CMK (cell line): ENCODE results near the gene IGSF21.

Experiments used
- DNase-seq: peaks from one replicate; pipeline ENCODE4 v3.0.0-alpha.2; 2010; ENCODE audit warnings: low read depth

The IGSF21 gene

DNA sequence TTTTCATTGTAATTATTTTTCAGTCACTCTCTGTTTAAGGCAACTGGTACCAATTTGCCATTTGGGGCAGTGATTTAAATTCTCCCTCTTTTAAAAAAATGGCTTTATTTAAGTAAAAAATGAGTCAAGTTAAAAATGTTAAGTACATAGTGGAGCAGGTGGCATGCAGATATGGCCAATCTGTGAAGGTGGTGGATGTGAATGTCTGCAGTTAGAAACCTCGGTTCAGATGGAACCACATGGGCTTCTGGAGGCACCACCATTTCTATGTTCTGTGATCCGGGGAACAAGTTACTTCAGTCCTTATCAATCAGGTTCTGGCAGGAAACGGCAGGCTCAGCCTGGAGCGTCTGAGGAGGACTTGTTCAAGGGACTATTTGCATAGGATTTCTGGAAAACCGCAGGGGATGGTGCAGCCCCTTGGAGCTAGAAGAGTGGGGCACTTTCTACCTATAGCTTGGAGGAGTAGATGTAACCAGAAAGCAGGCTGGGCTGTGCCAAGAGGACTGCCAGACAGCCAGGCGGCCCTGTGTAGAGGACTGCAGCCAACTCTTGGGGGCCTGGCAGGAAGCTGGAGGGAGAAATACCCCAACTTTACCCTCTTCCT, 12.3 kb downstream of the IGSF21 start:
- no peak for DNase-seq

DNA sequence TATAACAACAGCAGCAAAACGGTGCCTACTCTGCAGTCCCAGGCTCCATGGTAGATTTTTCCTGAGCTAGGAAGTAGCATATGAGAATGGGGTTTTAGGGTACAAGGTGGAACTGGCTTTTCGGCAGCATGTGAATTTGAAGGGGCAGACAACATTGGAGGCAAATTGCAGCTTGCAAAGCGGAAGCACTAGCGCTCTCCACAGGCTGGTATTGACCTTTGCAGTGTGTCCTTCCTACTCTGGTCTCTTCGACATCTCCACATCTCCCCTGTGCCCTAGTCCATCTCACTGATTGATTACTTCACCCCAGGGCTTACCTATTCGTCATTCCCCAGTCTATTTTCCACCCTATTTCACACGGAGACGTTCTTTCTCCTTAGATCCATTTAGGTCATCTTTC, 13.0 kb downstream of the IGSF21 start:
- DNase-seq = no peak

DNA sequence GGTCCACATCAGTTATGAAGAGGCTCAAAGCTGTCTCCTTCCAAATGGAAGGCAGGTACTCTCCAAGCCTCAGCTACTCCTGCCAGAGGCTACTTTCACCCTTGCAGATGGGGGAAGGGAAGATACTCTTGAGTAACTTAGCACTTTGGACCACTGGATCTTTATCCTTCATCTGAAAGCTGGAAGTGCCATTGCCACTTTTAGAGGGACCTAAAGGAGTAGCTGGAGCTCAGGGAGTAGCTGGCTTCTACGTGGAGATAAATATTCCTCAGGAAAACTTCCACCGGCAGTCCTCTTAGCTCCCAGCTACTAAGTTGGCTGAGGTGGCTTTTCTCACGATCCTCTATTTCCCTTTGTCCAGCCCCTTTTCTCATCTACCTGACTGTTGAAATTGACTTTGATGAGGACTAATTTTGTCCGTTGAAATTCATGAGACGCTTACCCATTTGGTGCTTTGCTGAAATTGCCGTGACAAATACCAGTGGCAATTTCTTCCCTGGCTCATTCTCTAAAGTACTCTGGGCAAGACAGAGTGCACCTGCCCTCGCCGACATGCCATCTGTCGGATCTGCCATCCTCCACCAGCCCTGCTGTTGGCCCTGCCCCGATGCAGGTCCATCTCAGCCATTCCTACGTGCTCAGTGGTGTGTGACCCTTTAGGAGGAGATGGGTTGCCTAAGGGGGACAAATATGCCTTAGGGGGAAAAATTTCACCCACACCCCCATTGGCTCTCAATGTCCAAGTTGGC, 13.6 kb downstream of the IGSF21 start:
- no peak for DNase-seq

DNA sequence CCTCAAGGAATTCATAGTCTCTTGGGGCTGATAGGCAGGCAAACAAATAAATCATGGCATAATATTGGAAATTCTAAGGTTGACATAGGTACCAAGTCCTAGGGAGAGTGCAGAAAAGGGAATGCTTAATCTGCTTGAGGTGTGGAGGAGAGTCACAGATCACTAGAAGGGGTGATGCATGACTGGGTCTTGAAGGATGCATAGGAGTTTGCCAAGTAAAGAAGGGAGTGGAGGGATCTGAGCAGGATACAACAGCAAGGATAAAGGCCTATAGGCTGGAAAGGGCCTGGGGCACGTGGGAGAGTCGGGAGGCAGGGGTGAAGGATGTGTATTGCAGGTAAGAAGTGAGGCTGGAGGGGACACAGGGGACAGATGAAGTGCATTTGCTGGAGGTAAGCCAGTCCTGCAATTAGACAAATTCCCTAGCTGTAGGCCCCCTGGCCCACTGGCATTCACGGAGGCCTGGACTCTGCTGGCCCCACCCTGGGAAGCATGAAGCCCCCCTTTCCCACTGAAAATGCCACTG, 15.9 kb downstream of the IGSF21 start:
- no peak for DNase-seq

DNA sequence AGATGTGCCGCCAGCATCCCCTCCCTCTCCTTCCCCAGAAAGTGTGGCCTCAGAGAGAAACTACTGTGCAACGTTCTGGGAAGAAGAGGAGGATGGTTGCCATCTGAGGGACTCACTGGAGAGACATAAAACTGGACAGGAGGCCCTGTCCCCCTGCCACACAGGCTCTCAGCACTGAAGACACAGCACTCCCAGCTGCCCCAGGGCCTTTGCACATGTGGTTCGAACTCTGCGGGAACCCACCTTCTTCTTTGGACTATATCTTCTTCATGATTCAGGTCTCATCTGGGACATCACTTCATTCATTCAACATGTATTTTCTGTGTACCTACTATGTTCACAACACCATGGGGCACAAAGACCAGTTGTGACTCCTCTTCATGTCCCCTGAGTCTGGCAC, 17.4 kb downstream of the IGSF21 start:
- DNase-seq = no peak

DNA sequence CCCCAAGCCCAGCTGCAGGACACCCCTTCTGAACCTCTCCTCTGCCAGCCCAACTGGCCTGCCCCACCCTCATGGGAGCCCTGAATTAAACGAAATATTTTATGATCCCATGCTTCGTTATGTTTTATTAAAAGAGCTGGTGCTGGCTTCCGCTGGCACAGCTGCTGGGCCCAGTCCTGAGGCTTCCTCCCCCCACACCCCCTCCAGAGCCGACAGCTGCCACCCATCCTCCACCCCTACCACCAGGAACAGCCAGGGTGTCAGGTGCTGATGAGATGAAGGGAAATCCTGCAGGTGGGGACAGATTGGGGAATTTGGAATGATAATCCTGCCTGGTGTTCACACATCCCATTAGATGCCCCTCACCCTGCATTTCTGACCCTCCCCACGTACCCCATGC, 19.0 kb downstream of the IGSF21 start:
- DNase-seq = no peak

DNA sequence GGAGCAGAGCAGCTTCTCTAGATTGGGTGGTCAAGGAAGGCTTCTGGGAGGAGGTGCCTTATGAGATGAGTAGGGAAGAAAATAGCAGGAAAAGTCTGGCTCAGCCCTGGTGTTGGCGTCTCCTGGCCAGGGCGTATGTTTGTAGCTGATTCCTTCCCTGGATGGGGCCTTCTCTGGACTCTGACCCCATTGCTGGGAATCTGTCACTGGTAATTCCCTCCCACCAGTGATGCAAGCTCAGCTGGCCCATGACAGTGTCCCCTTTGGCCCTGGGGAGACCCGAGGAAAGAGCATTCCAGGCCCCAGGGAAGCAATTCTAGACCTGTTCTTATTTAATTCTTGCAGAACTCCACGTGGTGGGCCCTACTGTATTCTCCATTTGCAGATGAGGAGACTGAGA, 20.7 kb downstream of the IGSF21 start:
- DNase-seq = no peak

DNA sequence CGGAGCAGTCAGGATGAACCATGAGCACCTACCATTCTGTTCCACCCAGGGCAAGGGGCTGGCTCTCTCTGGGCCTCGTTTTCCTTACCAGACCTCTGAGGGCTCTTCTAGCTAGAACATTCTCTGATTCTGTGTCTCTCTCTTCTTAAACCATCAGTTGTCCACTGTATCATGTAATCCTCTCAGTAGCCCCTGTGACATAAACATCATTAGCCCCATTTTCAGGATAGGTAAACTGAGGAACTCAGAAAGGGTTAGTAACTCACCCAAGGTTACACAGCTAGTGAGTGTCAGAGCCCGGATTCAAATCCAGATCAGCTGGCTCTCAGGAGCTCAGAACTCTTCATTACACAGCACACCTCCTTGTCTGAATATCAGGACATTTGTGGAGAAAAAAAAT, 22.8 kb downstream of the IGSF21 start:
- DNase-seq = no peak

DNA sequence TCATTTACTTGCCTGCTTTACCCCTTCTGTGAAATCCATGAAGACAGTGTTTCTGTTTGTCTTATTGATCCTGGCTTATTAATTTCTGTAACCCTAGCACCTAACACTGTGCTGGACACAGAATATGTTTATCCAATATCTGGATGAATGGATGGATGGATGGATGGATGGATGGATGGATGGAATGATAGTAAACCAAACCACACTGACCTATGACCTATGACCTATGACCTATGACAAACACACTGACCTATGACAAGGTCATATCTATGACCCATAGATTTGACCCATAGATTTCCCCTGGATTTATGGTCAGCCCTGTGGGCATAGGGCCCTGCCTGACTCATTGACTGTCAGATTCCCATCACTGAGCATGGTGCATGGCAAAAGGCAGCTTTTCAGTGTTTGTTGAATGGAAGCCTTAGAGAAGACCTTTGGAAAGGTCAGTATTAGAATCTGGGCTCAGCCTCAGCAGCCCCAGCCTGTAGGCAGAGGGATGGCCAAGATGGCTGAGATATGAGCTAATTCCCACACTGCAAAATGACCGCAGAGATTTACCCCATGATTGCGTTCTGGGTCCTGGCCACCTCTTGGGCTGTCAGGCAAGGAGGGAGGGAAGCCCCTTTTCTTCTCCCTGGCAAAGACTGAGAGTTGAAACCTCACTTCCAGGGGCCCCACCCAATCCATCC, 24.6 kb downstream of the IGSF21 start:
- DNase-seq = no peak

DNA sequence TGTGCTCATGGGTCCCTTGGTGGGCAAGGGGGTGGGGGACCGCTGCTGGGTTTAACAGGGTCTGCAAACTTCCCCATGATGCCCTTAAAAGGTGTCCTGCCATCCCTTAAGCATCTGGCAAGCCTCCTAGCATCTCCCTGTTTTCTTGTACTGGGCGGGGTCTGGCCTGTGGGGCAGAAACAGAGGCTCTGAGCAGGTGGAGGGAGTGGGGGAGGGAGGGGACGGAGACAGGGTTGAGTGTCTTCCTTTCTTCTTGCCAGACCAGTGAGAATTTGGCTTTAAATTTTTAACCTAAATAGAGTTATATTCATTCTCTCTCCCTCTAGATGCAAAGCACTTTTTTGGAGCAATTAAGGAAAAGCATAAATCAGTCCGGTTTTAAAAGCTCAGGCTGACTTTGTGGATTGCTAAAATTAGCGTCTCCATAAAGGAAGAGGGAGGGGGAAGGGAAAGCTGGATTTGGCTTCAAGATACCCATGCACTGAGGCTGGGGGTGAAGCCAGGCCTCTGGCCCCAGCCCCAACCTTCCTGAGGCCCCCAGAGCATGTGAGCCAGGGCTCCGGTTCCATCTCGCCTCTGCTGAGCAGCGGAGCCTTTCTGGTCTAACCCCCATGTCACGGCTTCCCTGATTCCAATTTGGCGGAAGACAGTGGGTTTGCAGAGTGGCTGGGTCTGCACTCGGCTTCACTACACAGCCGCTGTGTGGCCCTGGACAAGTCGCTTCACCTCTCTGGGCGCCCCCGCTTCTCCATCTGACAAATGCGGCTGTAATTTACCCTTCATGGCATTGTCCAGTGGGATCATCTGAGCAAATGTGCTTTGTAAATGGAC, 25.3 kb downstream of the IGSF21 start:
- no peak for DNase-seq

DNA sequence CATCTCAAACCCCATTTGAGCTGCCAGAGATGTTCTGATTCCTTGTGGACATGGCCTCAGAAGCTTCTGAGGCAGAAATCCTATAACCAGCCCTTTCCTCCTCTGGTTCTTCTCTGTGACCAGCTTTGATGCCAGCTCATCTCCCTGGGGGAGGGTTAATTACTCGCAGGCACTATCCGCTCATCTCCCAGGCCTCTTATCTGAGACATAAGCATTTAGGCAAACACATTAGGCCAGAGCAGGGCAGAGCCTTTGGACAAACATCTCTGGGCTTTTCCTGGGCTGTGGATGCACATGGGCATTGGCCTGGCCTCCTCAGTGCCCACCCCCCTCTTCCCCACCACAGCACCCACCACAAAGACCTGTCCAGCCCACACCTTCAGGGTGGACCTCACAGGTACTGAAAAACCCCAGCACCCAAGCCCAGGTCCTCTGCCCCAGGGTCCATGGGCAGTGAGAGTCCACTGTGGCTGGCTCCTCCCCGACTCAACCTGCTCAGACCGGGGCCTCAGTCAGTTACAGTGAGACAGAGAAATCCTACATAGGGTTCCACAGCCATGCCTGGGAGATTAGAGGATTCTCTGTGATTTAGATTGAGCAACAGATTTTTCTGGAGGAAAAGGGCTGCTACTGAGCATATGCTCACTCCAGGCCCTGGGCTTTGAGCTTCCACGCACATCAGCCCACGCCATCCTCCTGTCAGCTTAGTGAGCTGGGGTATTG, 26.9 kb downstream of the IGSF21 start:
- DNase-seq = no peak

DNA sequence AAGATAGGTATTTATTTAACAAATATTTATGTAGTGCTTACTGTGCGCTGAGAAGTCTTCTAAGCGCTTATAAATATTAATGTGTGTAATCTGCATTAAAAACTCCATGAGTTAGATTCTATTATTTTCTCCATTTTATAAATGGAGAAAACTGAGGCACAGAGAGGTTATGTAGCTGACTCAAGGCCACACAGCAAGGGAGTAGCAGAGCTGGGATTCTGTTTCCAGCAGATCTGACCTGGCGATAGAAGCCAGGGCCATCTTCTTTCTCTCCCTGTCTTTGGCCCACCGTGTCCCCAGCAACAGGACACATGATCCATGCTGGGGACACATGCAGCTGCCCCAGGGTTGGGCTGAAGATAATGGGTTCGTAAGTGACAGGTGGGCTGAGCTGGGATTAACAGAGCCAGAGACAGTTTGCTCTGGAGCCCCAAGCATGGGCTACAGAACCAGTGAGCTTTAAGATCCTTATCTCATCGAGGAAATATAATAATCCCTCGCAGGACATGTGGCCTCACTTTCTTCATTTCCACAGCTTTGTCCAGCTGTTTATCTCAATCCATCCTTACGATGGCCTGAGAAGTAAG, 30.3 kb downstream of the IGSF21 start:
- no peak for DNase-seq

DNA sequence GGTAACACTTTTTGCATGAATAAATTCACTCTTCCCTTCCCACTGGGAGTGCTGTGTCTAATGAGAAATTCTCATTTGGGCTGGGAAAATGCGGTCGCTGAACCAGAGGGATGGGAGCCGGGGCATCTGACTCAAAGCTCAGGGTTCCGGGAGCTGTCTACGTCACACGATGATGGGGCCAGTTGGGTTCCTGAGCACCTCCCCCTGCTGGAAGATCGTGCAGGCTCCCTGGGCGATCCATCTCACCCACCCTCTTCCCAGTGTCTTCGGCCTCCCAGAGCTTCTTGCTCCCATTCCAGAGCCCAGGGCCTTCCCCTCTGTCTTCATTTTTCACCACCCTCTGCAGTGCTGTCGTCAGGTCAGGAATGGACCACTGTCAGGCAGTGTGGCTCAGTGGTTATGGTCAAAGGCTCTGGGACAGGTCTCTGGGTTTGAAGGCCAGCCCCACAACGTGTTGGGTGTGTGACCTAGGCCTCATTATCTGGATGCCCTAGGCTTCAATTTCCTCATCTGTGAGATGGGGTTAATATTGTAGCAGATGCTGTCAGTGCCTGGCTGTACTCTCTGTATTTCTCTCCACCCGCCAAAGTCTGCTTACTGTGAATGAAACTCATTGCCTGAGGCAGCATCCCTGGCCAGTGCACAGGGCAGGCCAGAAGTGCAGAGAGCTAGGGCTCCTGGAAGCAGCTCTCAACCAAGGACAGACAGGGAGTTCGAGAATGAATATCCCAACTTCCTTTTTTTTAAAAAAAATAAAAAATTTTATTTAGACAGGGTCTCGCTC, 31.8 kb downstream of the IGSF21 start:
- DNase-seq = no peak

DNA sequence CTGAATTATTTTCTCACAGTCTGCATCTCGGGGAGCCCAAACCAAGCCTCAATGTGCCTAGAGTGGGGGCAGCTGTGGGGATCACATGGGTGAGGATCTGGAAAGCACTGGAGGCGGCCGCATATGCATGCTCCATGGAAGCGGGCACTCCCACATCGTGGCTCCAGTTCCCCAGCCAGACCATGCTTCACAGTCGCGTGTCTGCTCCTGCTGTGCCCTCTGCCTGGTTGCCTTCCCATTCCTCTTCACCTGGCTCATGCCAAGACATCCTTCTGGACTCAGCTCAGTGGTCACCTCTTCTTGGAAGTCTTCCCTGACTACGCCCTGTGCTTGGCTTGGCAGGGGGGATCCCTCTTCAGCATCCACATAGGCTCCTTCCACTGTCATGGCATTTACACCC, 32.8 kb downstream of the IGSF21 start:
- no peak for DNase-seq

DNA sequence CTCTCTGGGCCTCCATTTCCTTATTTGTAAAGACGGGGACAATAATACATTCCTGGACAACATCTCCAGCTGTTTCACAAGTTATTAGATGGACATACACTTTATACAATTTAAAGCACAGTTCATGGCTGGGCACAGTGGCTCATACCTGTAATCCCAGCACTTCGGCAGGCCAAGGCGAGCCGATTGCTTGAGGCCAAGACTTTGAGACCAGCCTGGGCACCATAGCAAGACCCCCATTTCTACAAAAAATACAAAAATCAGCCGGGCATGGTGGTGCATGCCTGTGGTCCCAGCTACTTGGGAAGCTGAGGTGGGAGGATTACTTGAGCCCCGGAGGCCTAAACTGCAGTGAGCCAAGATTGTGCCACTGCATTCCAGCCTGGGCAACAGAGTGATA, 34.1 kb downstream of the IGSF21 start:
- no peak for DNase-seq

DNA sequence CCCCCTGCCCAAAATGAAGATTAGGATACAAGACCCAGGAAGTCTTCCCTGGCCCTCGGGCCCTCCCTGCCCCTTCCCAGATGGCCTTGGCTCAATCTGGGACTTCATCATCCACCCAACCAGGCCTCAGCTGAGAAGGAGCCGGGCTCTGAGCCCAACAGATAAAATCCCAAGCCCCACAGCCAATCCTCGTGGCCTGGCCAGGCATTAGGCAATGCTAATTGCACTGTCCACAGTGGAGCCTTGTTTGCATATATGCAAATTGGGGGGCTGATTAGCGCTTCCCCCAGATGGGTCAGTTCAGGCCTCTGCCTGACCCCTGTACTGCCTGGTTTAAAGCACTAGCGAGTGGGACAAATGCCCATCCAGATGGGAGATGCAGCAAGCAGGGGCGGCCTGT, 34.9 kb downstream of the IGSF21 start:
- no peak for DNase-seq

DNA sequence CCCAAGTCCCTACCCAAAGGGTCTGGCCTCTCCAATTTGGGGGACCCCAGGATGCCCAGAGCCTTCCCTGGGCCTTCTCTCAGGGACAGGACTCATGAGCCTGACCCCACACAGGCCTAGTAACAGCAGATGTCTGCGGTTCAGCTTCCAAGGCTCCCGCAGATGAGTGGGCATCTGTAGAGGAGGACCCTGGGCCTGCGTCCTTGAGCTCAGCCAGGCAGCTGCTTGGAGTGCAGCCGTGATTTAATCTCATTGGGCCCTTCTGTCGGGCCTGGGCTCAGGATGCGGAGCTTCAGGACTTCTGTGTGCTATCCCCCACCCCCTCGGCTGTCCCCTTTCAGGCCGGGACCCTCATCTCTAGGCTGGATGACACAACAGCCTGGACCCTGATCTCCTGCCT, 35.4 kb downstream of the IGSF21 start:
- no peak for DNase-seq

DNA sequence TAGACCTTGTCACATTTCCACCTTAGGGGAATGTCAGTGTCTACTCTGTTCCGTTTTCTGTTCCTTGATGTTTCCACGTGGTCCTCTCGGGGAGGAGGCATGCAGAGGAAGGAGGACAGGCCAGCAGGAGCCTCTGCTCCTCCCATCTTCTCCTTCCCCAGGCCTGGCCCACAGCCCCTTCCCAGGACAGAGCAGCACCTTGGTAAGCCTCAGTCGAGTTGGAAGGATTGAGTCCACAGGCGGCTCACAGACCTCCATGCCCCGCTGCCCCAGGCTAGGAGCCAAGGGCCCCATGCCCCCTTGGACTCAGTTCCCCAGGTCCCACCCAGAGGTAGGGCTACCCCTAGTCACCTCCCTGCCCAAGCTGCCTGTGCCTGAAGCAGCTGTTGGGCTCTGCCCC, 36.5 kb downstream of the IGSF21 start:
- DNase-seq = no peak

DNA sequence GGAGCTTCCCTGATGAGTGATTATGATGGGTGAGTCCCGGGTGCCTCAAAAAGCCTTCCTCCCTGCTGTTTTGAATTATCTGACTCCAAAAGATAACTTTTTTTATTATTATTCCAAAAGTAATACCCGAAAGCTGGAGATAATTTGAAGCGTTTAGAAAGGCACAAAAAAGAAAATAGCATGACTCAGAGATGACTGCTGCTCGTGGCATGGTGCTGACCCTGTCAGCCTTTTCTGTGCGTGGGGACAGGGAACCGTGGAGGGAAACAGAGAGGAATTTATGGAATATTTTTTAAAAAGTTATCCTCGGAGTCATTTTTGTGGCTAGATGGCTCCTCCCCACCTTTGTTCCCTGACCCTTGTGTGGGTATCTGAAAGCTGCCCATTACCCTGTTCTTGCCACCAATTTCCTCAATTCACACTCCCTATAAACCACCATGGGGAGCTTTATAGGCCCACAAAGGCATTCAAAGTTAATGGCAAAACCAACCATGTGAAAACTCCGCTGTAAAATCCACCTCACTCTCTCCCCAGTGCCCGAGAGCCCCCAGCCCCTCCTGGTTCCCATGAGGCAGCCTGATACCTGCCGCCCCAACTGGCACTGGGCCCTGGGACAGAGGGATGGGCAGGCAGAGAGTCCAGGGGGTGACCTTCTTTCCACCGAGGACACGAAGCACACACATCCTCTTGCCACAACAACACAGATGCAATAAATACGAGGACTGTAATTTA, 37.5 kb downstream of the IGSF21 start:
- DNase-seq = no peak
